MCF 10A (cell line): Measurements from ENCODE around the gene ACTMAP. TPM values are rescaled to one million over a fixed set of nuclear protein-coding genes. Genes with fewer than 3 reads are reported as not detected.

Experiments
- BruUV-seq: library from RNA; stranded (reverse); fragments of 400-500 nt; replicated peaks from 2 replicates; lab custom pipeline; 2021; lab: Mats Ljungman, UMichigan
- CTCF ChIA-PET: fragments of 300-600 bp; sonication (Branson Sonifier 250); formaldehyde crosslinking; extraction: SDS; loops from one replicate; lab custom pipeline; 2021; ENCODE audit warnings: antibody characterized with exemption, inconsistent platforms; lab: Yijun Ruan, JAX
- POLR2A ChIA-PET: fragments of 300-600, 350-650 bp; sonication (Branson Sonifier 250); formaldehyde crosslinking; extraction: SDS; loops from one replicate; lab custom pipeline; 2020; ENCODE audit warnings: antibody characterized with exemption, inconsistent platforms; lab: Yijun Ruan, JAX
- DNase-seq: peaks from one replicate; pipeline ENCODE4 v3.0.0-alpha.2; 2018; ENCODE audit not compliant: unreplicated experiment
- H3K27ac Mint-ChIP-seq: one replicate; pipeline ENCODE4 v1.8.0; 2022; ENCODE audit warnings: mild to moderate bottlenecking, low read depth, mixed read lengths; ENCODE audit not compliant: unreplicated experiment
- H3K27me3 Mint-ChIP-seq: one replicate; pipeline ENCODE4 v1.8.0; 2022; ENCODE audit warnings: mixed read lengths; ENCODE audit not compliant: insufficient read depth, unreplicated experiment
- H3K36me3 Mint-ChIP-seq: one replicate; pipeline ENCODE4 v1.8.0; 2022; ENCODE audit warnings: mild to moderate bottlenecking, moderate library complexity, mixed read lengths; ENCODE audit not compliant: insufficient read depth, unreplicated experiment
- H3K4me1 Mint-ChIP-seq: one replicate; pipeline ENCODE4 v1.8.0; 2022; ENCODE audit warnings: mixed read lengths; ENCODE audit not compliant: insufficient read depth, unreplicated experiment
- H3K4me3 Mint-ChIP-seq: one replicate; pipeline ENCODE4 v1.8.0; 2022; ENCODE audit warnings: mild to moderate bottlenecking, moderate library complexity, mixed read lengths; ENCODE audit not compliant: unreplicated experiment
- H3K9me3 Mint-ChIP-seq: one replicate; pipeline ENCODE4 v1.8.0; 2022; ENCODE audit warnings: mixed read lengths; ENCODE audit not compliant: unreplicated experiment
- intact Hi-C: fragments of 100-400 bp; cut with micrococcal nuclease; formaldehyde crosslinking; loops from 2 replicates; pipeline ENCODE4 v1.14.1; 2022
- total RNA-seq: library from RNA; stranded (reverse); gene quantifications from 2 replicates; pipeline ENCODE4 v1.2.3, GENCODE V29; 2022
- TF ChIP-seq, protein P1 (sequence below): fragments of 200-600 bp; IDR thresholded peaks from one replicate; pipeline ENCODE4 v1.8.0; 2022; ENCODE audit warnings: antibody characterized with exemption, mild to moderate bottlenecking; ENCODE audit not compliant: unreplicated experiment

The ACTMAP gene
- total RNA-seq, 1 experiment from 2014 or later = 19.3 TPM

- H3K27ac Mint-ChIP-seq = no peak overlapping the region
- BruUV-seq = no TSS peak
- H3K4me3 Mint-ChIP-seq = no peak overlapping the region
- ChIA-PET CTCF (interaction anchor here (0.6 kb wide), 1 partner anchor 38 kb away, joined by 3 read pairs; no protein-coding TSS in a partner anchor), POLR2A (no interaction called here)
- TF ChIP-seq, protein P1, sequence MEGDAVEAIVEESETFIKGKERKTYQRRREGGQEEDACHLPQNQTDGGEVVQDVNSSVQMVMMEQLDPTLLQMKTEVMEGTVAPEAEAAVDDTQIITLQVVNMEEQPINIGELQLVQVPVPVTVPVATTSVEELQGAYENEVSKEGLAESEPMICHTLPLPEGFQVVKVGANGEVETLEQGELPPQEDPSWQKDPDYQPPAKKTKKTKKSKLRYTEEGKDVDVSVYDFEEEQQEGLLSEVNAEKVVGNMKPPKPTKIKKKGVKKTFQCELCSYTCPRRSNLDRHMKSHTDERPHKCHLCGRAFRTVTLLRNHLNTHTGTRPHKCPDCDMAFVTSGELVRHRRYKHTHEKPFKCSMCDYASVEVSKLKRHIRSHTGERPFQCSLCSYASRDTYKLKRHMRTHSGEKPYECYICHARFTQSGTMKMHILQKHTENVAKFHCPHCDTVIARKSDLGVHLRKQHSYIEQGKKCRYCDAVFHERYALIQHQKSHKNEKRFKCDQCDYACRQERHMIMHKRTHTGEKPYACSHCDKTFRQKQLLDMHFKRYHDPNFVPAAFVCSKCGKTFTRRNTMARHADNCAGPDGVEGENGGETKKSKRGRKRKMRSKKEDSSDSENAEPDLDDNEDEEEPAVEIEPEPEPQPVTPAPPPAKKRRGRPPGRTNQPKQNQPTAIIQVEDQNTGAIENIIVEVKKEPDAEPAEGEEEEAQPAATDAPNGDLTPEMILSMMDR = no peak
- H3K27me3 Mint-ChIP-seq = no peaks in the 10 kb centered on the region
- no peak for DNase-seq
- H3K9me3 Mint-ChIP-seq = no peaks in the 10 kb centered on the region
- intact Hi-C loops = no loop called here
- H3K36me3 Mint-ChIP-seq = peaks cover 89% of the 10 kb centered on the region
- peaks cover 3% of the 10 kb centered on the region for H3K4me1 Mint-ChIP-seq
These were observed 45.0 kb downstream of the ACTMAP start for GRCh38 chr19:40705362-40705651.

GRCh38 chr19:40704491-40705361 is 45.6 kb downstream of the ACTMAP start:
- intact Hi-C loops = no loop called here
- H3K27me3 Mint-ChIP-seq = no peaks in the 10 kb centered on the region
- CTCF ChIA-PET = interaction anchor here (0.6 to 1.4 kb wide), 4 partner anchors 12 to 94 kb away, joined by 3 to 4 read pairs (median 3); partner anchors contain the start of gene EGLN2
- peaks cover 90% of the 10 kb centered on the region for H3K36me3 Mint-ChIP-seq
- no peak for DNase-seq
- no peaks in the 10 kb centered on the region for H3K9me3 Mint-ChIP-seq
- TF ChIP-seq, protein P1 = no peak
- BruUV-seq = no TSS peak
- H3K27ac Mint-ChIP-seq = peak overlapping the region; percentile 27
- peaks cover 3% of the 10 kb centered on the region for H3K4me1 Mint-ChIP-seq
- POLR2A ChIA-PET = interaction anchor here (1.2 kb wide), 1 partner anchor 12 kb away, joined by 5 read pairs; the partner anchor contains the start of genes COQ8B and ITPKC
- H3K4me3 Mint-ChIP-seq = no peak overlapping the region

DNA sequence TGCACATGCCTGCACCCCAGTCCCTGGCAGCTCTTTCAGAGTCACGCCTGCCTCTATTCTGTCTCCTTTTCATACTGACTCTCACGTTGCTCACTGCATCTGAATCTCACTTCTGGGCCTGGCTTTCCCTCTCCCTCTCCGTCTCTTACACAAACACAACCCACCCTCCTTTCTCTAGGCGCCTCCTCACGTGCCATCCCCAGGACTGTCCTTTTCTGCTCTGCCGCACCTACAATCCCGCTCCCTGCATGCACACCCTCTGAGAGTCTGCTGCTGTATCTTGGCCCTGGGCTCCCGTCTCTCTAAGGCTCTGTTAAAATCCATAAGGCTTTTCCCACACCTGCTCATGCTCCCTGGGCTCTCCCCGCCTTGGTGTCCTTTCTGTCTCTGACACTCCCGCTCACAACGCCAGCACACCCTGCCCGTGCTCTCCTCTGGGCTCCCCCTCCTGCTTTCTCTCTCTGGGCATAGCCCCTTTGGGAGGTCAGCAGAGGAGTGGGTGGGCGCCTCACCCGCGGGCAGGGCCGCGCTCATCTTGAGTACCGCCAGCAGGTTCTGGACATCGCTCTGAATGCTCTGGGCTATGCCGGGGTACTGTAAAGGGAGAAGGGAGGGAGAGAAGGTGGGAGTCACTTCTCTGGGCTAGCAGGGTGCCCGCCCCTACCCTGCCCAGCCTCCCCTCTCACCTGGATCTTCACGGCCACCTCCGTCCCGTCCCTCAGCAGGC is 47.1 kb downstream of the ACTMAP start:
- Mint-ChIP-seq H3K36me3 (peaks cover 78% of the 10 kb centered on the region), H3K9me3 (no peaks in the 10 kb centered on the region), H3K4me1 (peaks cover 3% of the 10 kb centered on the region), H3K27me3 (no peaks in the 10 kb centered on the region), H3K4me3 (no peak overlapping the region), H3K27ac (no peak overlapping the region)
- TF ChIP-seq, protein P1 = no peak
- ChIA-PET POLR2A (interaction anchor here (0.8 to 1.2 kb wide), 4 partner anchors 12 to 14 kb away, joined by 3 to 5 read pairs (median 4); partner anchors contain the start of genes COQ8B, ITPKC and NUMBL), CTCF (no interaction called here)
- intact Hi-C loops = no loop called here
- no peak for DNase-seq
- no TSS peak for BruUV-seq
